ENCODE measurements around the gene TTLL10.

The TTLL10 gene

GRCh38 chr1:1239614-1240347 lies 66.1 kb downstream of the TTLL10 start:
- no peak for DNase-seq

- DNase-seq = no peak
Measured at GRCh38 chr1:1240348-1240732, 66.7 kb downstream of the TTLL10 start.

DNA sequence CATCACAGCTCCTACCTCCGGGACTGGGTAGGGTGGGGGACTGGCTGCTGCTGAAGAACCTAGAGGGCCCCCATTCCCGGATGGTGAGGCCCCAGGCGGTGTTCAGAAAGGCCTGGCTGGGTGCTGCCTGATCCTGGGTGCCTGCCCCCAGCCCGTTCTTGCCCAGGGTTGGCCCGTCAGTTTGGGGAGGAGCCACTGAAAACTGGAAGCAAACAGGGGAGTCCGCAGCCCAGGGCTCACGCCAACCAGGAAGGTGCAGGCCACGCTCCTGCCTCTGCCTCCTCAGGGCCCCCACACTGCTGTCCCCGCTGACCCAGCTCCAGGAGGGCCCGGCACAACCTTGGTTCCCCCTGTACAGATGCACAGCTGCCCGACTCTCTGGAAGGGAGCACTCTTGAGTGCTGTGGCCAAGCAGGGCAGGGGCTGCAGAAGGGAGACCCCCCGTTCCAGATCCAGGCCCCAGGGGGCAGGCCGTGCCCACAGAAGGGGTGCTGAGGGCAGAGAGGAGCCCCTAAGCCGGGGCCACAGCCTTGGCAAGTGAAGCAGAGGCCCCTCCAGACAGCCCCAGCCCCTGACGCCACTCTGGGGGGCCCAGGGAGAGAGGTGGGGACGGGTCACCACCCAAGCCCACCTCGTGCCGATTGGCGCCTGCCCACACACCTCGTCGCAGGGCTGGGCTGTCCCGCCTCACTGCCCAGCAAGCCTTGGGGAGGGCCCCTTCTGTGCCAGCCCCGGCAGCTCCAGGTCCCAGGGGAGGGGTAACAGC lies 67.3 kb downstream of the TTLL10 start:
- DNase-seq = no peak

DNA sequence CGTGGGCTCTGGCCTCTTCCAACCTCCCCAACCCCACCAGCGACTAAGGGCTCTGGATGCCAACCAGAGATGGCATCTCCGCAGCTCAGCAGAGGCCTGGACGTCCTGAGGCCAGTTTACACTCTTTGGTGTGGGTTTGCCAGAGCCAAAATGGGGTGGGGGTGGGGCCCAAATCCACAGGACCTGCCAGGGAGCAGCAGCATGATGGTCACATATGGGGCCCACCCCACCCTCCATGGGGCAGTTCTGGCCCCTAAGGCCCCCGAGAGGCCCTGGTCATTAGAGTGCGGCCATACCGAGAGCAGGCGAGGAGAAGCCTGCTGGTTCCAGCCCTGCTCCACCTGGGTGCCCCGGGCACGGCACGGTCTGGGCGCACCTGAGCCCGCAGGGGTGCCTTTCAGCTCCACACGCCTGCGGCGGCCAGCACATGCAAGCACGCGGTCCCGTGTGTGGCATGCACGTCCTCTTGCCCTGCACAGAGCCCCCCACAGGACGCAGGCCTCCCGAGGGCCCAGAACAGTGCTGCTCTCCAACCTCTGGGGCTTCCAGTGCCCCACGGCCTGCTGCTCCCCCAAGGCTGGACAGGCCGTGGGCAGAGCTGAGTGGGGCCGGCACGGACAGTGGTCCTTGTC lies 68.0 kb downstream of the TTLL10 start:
- DNase-seq = no peak

- DNase-seq = no peak
Measured at GRCh38 chr1:1242461-1243265, 69.0 kb downstream of the TTLL10 start.

GRCh38 chr1:1243266-1243660 lies 69.6 kb downstream of the TTLL10 start:
- no peak for DNase-seq

- DNase-seq = no peak
Measured at GRCh38 chr1:1243807-1244191, 70.1 kb downstream of the TTLL10 start.

DNA sequence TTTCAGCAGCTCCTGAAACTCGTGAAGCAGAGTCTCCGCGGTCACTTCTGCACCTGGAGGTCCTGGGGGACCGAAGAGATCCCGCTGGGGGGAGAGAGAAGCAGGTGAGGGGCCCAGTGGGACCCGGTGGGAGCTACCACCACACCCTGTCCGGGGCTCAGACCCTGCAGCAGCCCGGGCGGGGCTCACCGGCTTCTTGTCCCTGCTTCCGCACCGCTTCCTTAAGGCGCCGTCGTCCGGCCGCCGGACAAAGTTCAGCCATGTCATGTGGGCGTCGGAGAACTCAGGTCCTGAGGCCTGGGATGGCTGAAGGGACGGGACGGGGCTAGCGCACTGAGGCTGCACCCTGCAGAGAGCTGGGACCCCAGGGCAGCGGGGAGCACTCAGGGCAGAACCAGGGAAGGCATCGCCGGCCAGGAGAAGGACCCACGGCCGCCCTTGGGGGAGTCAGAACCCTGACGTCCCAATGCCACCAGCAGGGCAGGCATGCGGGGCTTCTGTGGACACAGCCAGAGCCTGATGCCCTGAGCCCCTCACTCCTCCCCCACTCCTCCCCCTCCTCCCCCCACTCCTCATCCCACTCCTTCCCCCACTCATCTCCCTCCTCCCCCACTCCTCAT lies 70.6 kb downstream of the TTLL10 start:
- no peak for DNase-seq

GRCh38 chr1:1245178-1245816 lies 71.6 kb downstream of the TTLL10 start:
- no peak for DNase-seq

- DNase-seq = no peak
Measured at GRCh38 chr1:1245817-1246576, 72.3 kb downstream of the TTLL10 start.

GRCh38 chr1:1246577-1247340 lies 73.1 kb downstream of the TTLL10 start, which contains the start of gene C1QTNF12:
Gene C1QTNF12 (minus strand): TSS chr1:1246722. CDS start chr1:1246690, 32 bp downstream.
- DNase-seq = no peak

DNA sequence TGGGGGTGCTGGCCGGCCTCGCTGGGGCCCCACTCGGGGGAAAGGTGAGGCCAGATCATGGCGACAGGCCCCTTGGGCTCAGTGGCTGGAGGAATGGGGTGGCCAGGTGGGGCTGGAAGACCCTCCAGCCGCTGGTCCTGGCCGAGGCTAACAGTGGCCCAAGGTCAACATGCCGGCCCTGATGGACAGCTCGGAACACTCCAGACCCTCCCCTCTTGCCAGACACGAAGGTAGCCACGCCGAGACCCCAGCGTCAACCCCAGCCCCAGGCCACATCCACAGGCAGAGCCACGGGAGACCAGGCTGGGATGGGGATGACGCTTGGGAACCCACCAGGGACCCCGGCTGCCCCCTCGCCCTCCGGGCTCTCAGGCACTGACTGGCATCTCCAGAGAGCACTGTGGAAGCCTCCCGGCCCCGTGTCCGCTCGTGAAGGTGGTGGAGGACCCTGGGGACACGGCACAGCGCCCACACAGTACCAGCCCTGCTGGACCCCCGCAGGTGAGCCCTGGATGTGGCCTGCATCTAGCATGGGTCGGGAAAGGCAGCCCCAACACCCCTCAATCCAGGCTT lies 73.7 kb downstream of the TTLL10 start:
- no peak for DNase-seq

Measured in activated CD4-positive, alpha-beta T cell treated with anti-CD3 and anti-CD28 coated beads, Interleukin-2, Interleukin-6, amounts not matched to agents 100 ng/mL and 50 ng/mL, durations not matched to agents 16 hours and 8 hours (primary cell).